RWPE2 (cell line): ENCODE results near the gene SPTBN5.

ENCODE experiments used
- ATAC-seq: fragments of 200-7000 bp; cut with Tn5 transposase; 3 replicates; pipeline ENCODE4 v1.9.1; 2021; ENCODE audit warnings: low read depth
- DNase-seq: peaks from one replicate; pipeline ENCODE4 v3.0.0-alpha.2; 2020; ENCODE audit warnings: low spot score
- H3K27ac ChIP-seq: fragments of 450-650 bp; 2 replicates; pipeline ENCODE4 v1.5.1; 2017; ENCODE audit warnings: mild to moderate bottlenecking; ENCODE audit not compliant: poor library complexity, severe bottlenecking
- H3K27me3 ChIP-seq: fragments of 250-450 bp; sonication (Bioruptor Pico); 2 replicates; pipeline ENCODE4 v1.5.1; 2021; ENCODE audit warnings: mild to moderate bottlenecking, moderate library complexity; ENCODE audit not compliant: insufficient read depth, poor library complexity, severe bottlenecking
- H3K36me3 ChIP-seq: fragments of 250-450 bp; sonication (Bioruptor Pico); 2 replicates; pipeline ENCODE4 v1.5.1; 2020; ENCODE audit warnings: low read depth, mild to moderate bottlenecking, moderate library complexity
- H3K4me1 ChIP-seq: fragments of 250-450 bp; sonication (Bioruptor Pico); 2 replicates; pipeline ENCODE4 v1.5.1; 2021; ENCODE audit warnings: mild to moderate bottlenecking, moderate library complexity; ENCODE audit not compliant: insufficient read depth, poor library complexity, severe bottlenecking
- H3K4me3 ChIP-seq: fragments of 250-450 bp; sonication (Bioruptor Pico); 2 replicates; pipeline ENCODE4 v1.5.1; 2021; ENCODE audit warnings: mild to moderate bottlenecking, moderate library complexity; ENCODE audit not compliant: severe bottlenecking
- H3K9me3 ChIP-seq: fragments of 250-450 bp; sonication (Bioruptor Pico); 2 replicates; pipeline ENCODE4 v1.5.1; 2021; ENCODE audit warnings: mild to moderate bottlenecking, moderate library complexity; ENCODE audit not compliant: severe bottlenecking
- CTCF ChIP-seq: fragments of 450-650 bp; IDR thresholded peaks from one replicate; pipeline ENCODE4 v1.5.1; 2017; ENCODE audit warnings: mild to moderate bottlenecking, moderate library complexity; ENCODE audit not compliant: poor library complexity, severe bottlenecking

Gene SPTBN5

GRCh38 chr15:41816788-41817187, 77.1 kb downstream of the SPTBN5 start:
- H3K4me3 ChIP-seq = no peak overlapping the region
- peaks cover 3% of the 10 kb centered on the region for H3K4me1 ChIP-seq
- DNase-seq (no peak), ATAC-seq (no peak)
- H3K27me3 ChIP-seq = no peaks in the 10 kb centered on the region
- no peaks in the 10 kb centered on the region for H3K9me3 ChIP-seq
- TF ChIP-seq CTCF = no peak
- H3K36me3 ChIP-seq = peaks cover 100% of the 10 kb centered on the region
- no peak overlapping the region for H3K27ac ChIP-seq

- Histone ChIP-seq H3K4me3 (no peak overlapping the region), H3K36me3 (peaks cover 89% of the 10 kb centered on the region), H3K27ac (no peak overlapping the region), H3K27me3 (no peaks in the 10 kb centered on the region), H3K4me1 (peaks cover 3% of the 10 kb centered on the region), H3K9me3 (no peaks in the 10 kb centered on the region)
- no peak for DNase-seq
- no peak for ATAC-seq
- TF ChIP-seq CTCF = no peak
These were observed 79.3 kb downstream of the SPTBN5 start for GRCh38 chr15:41814534-41814933.

GRCh38 chr15:41813426-41813825, 80.4 kb downstream of the SPTBN5 start:
- DNase-seq (no peak), ATAC-seq (no peak)
- peaks cover 81% of the 10 kb centered on the region for H3K36me3 ChIP-seq
- H3K4me1 ChIP-seq = no peaks in the 10 kb centered on the region
- no peak overlapping the region for H3K27ac ChIP-seq
- H3K27me3 ChIP-seq = no peaks in the 10 kb centered on the region
- no peak for TF ChIP-seq CTCF
- H3K4me3 ChIP-seq = no peak overlapping the region
- H3K9me3 ChIP-seq = no peaks in the 10 kb centered on the region

GRCh38 chr15:41812820-41813375, 81.0 kb downstream of the SPTBN5 start:
- Histone ChIP-seq H3K4me3 (no peak overlapping the region), H3K9me3 (no peaks in the 10 kb centered on the region), H3K27me3 (no peaks in the 10 kb centered on the region), H3K27ac (no peak overlapping the region), H3K4me1 (no peaks in the 10 kb centered on the region), H3K36me3 (peaks cover 75% of the 10 kb centered on the region)
- DNase-seq = no peak
- ATAC-seq = no peak
- TF ChIP-seq CTCF = no peak

GRCh38 chr15:41811432-41812195, 82.2 kb downstream of the SPTBN5 start:
- Histone ChIP-seq H3K36me3 (peaks cover 69% of the 10 kb centered on the region), H3K4me3 (no peak overlapping the region), H3K4me1 (peaks cover 9% of the 10 kb centered on the region), H3K27ac (no peak overlapping the region), H3K9me3 (no peaks in the 10 kb centered on the region), H3K27me3 (no peaks in the 10 kb centered on the region)
- ATAC-seq = peak; percentile 72
- DNase-seq = no peak
- TF ChIP-seq CTCF = peak; percentile 98
